Breast epithelium (tissue), 3 donors: ENCODE measurements around the gene BMPER.

Experiments
- POLR2A ChIP-seq: fragments of 450-650 bp; IDR thresholded peaks from one replicate; pipeline ENCODE4 v1.6.1; 2016; ENCODE audit warnings: antibody characterized with exemption, mild to moderate bottlenecking, moderate library complexity
- POLR2AphosphoS5 ChIP-seq, 3 donors: sonication (generic); formaldehyde crosslinking; IDR thresholded peaks; one replicate each; pipeline ENCODE4 v1.6.1; 2017; ENCODE audit warnings: antibody characterized with exemption in 3 of 3

GRCh38 chr7:34117573-34117972 is 212.2 kb downstream of the BMPER start:
- no peak for TF ChIP-seq POLR2A
- no peak for TF ChIP-seq POLR2AphosphoS5 (IDR thresholded peaks at IDR 0.05)
